ENCODE data around the gene LMNTD2.
"Not testable (repeated sequence)": the region's sequence is repeated elsewhere in the genome, so short reads cannot be mapped to it uniquely, and the experiment has no call there.

The LMNTD2 gene

GRCh38 chr11:518463-519202, 41.9 kb downstream of the LMNTD2 start:
- H3K4me3 ChIP-seq (ENCODE audit: insufficient read depth, low read length, poor library complexity, severe bottlenecking): no peak overlapping the region
- H3K4me2 ChIP-seq (ENCODE audit: low read depth, low read length, poor library complexity, severe bottlenecking): peak overlapping the region; percentile 34
- no peak overlapping the region for H3K9ac ChIP-seq (ENCODE audit: low read length)
- H3K27me3 ChIP-seq (ENCODE audit: low read length): no peaks in the 10 kb centered on the region
- H3K9me3 ChIP-seq (ENCODE audit: insufficient read depth, low read length): no peaks in the 10 kb centered on the region
- no peak overlapping the region for H3K27ac ChIP-seq (ENCODE audit: low read depth, low read length)
- TF ChIP-seq CTCF (IDR thresholded peaks at IDR 0.05; ENCODE audit: insufficient read depth, low read length, poor library complexity, severe bottlenecking) (peak; percentile 100), EZH2phosphoT487 (conservative IDR thresholded peaks at IDR 0.05; ENCODE audit: low read length) (no peak)
- no peaks in the 10 kb centered on the region for H3K79me2 ChIP-seq (ENCODE audit: insufficient read depth, low read length)
- no peaks in the 10 kb centered on the region for H3F3A ChIP-seq (ENCODE audit: insufficient read depth)
- peak overlapping the region; percentile 62 for H2AFZ ChIP-seq (ENCODE audit: low read depth, low read length, severe bottlenecking)
- H3K36me3 ChIP-seq (ENCODE audit: low read length): no peaks in the 10 kb centered on the region
- no peaks in the 10 kb centered on the region for H3K9me2 ChIP-seq (replicated peaks; ENCODE audit: insufficient read depth, low read length)
- no peaks in the 10 kb centered on the region for H4K20me1 ChIP-seq (ENCODE audit: low read depth, low read length)

DNA sequence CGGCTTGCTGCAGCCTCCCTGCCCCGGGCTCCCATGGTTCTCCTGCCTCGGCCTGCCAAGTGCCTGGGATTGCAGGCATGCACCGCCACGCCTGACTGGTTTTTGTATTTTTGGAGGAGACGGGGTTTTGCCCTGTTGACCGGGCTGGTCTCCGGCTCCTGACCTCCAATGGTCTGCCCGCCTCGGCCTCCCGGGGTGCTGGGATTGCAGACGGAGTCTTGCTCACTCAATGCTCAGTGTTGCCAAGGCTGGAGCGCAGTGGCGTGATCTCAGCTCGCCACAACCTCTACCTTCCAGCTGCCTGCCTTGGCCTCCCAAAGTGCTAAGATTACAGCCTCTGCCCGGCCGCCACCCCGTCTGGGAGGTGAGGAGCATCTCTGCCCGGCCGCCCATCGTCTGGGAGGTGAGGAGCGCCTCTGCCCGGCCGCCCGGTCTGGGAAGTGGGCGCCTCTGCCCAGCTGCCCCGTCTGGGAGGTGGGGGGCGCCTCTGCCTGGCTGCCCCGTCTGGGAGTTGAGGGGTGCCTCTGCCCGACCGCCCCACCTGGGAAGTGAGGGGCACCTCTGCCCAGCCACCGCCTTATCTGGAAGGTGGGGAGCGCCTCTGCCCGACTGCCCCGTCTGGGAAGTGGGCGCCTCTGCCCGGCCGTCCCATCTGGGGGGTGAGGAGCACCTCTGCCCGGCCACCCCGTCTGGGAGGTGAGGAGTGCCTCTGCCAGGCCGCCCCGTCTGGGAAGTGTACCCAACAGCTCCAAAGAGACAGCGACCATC, 43.4 kb downstream of the LMNTD2 start:
- H3F3A ChIP-seq (ENCODE audit: insufficient read depth); H3K9ac ChIP-seq (ENCODE audit: low read length); H2AFZ ChIP-seq (ENCODE audit: low read depth, low read length, severe bottlenecking); H3K9me2 ChIP-seq (replicated peaks; ENCODE audit: insufficient read depth, low read length); H3K27me3 ChIP-seq (ENCODE audit: low read length); H4K20me1 ChIP-seq (ENCODE audit: low read depth, low read length); H3K4me2 ChIP-seq (ENCODE audit: low read depth, low read length, poor library complexity, severe bottlenecking); H3K27ac ChIP-seq (ENCODE audit: low read depth, low read length); H3K36me3 ChIP-seq (ENCODE audit: low read length); H3K79me2 ChIP-seq (ENCODE audit: insufficient read depth, low read length); H3K4me3 ChIP-seq (ENCODE audit: insufficient read depth, low read length, poor library complexity, severe bottlenecking); H3K9me3 ChIP-seq (ENCODE audit: insufficient read depth, low read length): not testable (repeated sequence)

GRCh38 chr11:516400-516799, 44.1 kb downstream of the LMNTD2 start:
- H3K4me2 ChIP-seq (ENCODE audit: low read depth, low read length, poor library complexity, severe bottlenecking): no peak overlapping the region
- TF ChIP-seq EZH2phosphoT487 (conservative IDR thresholded peaks at IDR 0.05; ENCODE audit: low read length): no peak
- TF ChIP-seq CTCF (IDR thresholded peaks at IDR 0.05; ENCODE audit: insufficient read depth, low read length, poor library complexity, severe bottlenecking): no peak
- H3F3A ChIP-seq (ENCODE audit: insufficient read depth): no peaks in the 10 kb centered on the region
- no peaks in the 10 kb centered on the region for H3K9me2 ChIP-seq (replicated peaks; ENCODE audit: insufficient read depth, low read length)
- H3K27ac ChIP-seq (ENCODE audit: low read depth, low read length): no peak overlapping the region
- no peak overlapping the region for H3K4me3 ChIP-seq (ENCODE audit: insufficient read depth, low read length, poor library complexity, severe bottlenecking)
- H3K9me3 ChIP-seq (ENCODE audit: insufficient read depth, low read length): no peaks in the 10 kb centered on the region
- H3K9ac ChIP-seq (ENCODE audit: low read length): no peak overlapping the region
- no peaks in the 10 kb centered on the region for H3K27me3 ChIP-seq (ENCODE audit: low read length)
- no peaks in the 10 kb centered on the region for H4K20me1 ChIP-seq (ENCODE audit: low read depth, low read length)
- no peaks in the 10 kb centered on the region for H3K79me2 ChIP-seq (ENCODE audit: insufficient read depth, low read length)
- H3K36me3 ChIP-seq (ENCODE audit: low read length): no peaks in the 10 kb centered on the region
- H2AFZ ChIP-seq (ENCODE audit: low read depth, low read length, severe bottlenecking): no peak overlapping the region

DNA sequence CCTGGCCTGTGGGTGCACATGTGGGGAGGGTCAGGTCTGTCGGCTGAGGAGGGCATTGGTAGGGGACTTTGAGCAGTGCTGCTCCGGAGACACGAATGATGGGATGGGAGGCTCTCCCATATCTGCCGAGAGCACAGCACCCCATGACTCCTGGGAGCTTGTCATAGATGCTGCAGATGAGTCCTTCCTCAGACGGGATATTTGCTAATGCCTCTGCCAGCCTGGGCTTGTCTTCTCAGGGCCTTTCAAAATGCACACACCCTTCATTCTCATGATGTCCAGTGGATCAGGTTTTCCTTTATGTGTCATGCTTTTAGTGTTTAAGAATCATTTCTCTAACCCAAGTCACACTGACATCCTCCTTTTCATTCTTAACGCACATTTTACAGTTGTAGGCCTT, 45.4 kb downstream of the LMNTD2 start:
- H3K79me2 ChIP-seq (ENCODE audit: insufficient read depth, low read length): no peaks in the 10 kb centered on the region
- H2AFZ ChIP-seq (ENCODE audit: low read depth, low read length, severe bottlenecking): no peak overlapping the region
- no peaks in the 10 kb centered on the region for H3K27me3 ChIP-seq (ENCODE audit: low read length)
- H3K4me2 ChIP-seq (ENCODE audit: low read depth, low read length, poor library complexity, severe bottlenecking): no peak overlapping the region
- H4K20me1 ChIP-seq (ENCODE audit: low read depth, low read length): no peaks in the 10 kb centered on the region
- no peak overlapping the region for H3K27ac ChIP-seq (ENCODE audit: low read depth, low read length)
- H3K4me3 ChIP-seq (ENCODE audit: insufficient read depth, low read length, poor library complexity, severe bottlenecking): no peak overlapping the region
- no peaks in the 10 kb centered on the region for H3K9me3 ChIP-seq (ENCODE audit: insufficient read depth, low read length)
- H3K36me3 ChIP-seq (ENCODE audit: low read length): no peaks in the 10 kb centered on the region
- H3K9me2 ChIP-seq (replicated peaks; ENCODE audit: insufficient read depth, low read length): no peaks in the 10 kb centered on the region
- H3F3A ChIP-seq (ENCODE audit: insufficient read depth): no peaks in the 10 kb centered on the region
- H3K9ac ChIP-seq (ENCODE audit: low read length): no peak overlapping the region
- no peak for TF ChIP-seq EZH2phosphoT487 (conservative IDR thresholded peaks at IDR 0.05; ENCODE audit: low read length)
- TF ChIP-seq CTCF (IDR thresholded peaks at IDR 0.05; ENCODE audit: insufficient read depth, low read length, poor library complexity, severe bottlenecking): no peak
